HS-5 (cell line): ENCODE results near the gene MEGF9.

Experiments used
- DNase-seq: peaks from one replicate; pipeline ENCODE4 v3.0.0-alpha.2; 2012; ENCODE audit warnings: low read depth

Gene MEGF9

GRCh38 chr9:120621941-120622340 lies 92.3 kb downstream of the MEGF9 start:
- DNase-seq, result no peak

- DNase-seq, result peak; percentile 38
These were observed 94.3 kb downstream of the MEGF9 start for GRCh38 chr9:120619751-120620655.

- no peak for DNase-seq
These were observed 97.0 kb downstream of the MEGF9 start for GRCh38 chr9:120616966-120617935.

- no peak for DNase-seq
These were observed 102.1 kb downstream of the MEGF9 start for GRCh38 chr9:120612218-120612617.

GRCh38 chr9:120611690-120612068 lies 102.6 kb downstream of the MEGF9 start:
- no peak for DNase-seq

- no peak for DNase-seq
These were observed 103.1 kb downstream of the MEGF9 start for GRCh38 chr9:120610975-120611689.

GRCh38 chr9:120609636-120610035 lies 104.6 kb downstream of the MEGF9 start:
- DNase-seq, result no peak

- DNase-seq, result no peak
These were observed 105.8 kb downstream of the MEGF9 start for GRCh38 chr9:120608421-120608820.

- DNase-seq, result no peak
These were observed 110.7 kb downstream of the MEGF9 start for GRCh38 chr9:120603591-120603990.

- DNase-seq, result no peak
These were observed 111.3 kb downstream of the MEGF9 start for GRCh38 chr9:120603010-120603409.

GRCh38 chr9:120593955-120594277 lies 120.4 kb downstream of the MEGF9 start:
- no peak for DNase-seq

GRCh38 chr9:120593250-120593954 lies 120.9 kb downstream of the MEGF9 start:
- DNase-seq, result no peak

- DNase-seq, result no peak
These were observed 122.1 kb downstream of the MEGF9 start for GRCh38 chr9:120592210-120592609.

- DNase-seq, result no peak
These were observed 126.9 kb downstream of the MEGF9 start for GRCh38 chr9:120587328-120587727.

GRCh38 chr9:120583958-120584369 lies 130.3 kb downstream of the MEGF9 start:
- peak; percentile 56 for DNase-seq

- DNase-seq, result peak; percentile 86
These were observed 134.0 kb downstream of the MEGF9 start, which contains the start of gene CDK5RAP2 for GRCh38 chr9:120580051-120580896. Gene CDK5RAP2, minus strand, starts transcription at chr9:120580167. Its CDS starts 189 bp downstream, at chr9:120579978.

- DNase-seq, result no peak
These were observed 134.9 kb downstream of the MEGF9 start for GRCh38 chr9:120579139-120580050.

- no peak for DNase-seq
These were observed 139.8 kb downstream of the MEGF9 start for GRCh38 chr9:120574473-120574872.

- DNase-seq, result no peak
These were observed 141.8 kb downstream of the MEGF9 start for GRCh38 chr9:120572472-120572871.
